HepG2 (cell line): ENCODE results near the gene NACC2. TPM values are rescaled to one million over a fixed set of nuclear protein-coding genes. Genes with fewer than 3 reads are reported as not detected.

Experiments used
- CBFB ChIP-seq: sonication (generic); formaldehyde crosslinking; IDR thresholded peaks from 2 replicates; pipeline ENCODE4 v1.4.0; 2020; ENCODE audit warnings: missing genetic modification reagents
- EHMT2 ChIP-seq: fragments of 200-600 bp; sonication (generic); IDR thresholded peaks from 2 replicates; pipeline ENCODE4 v1.7.0; 2017; ENCODE audit warnings: antibody characterized with exemption, low read depth, low read length, borderline replicate concordance
- HNRNPLL ChIP-seq: fragments of 200-400 bp; formaldehyde crosslinking; IDR thresholded peaks from 2 replicates; pipeline ENCODE4 v1.6.1; 2017; ENCODE audit warnings: mild to moderate bottlenecking, low read depth, low read length; ENCODE audit not compliant: poor library complexity, severe bottlenecking
- HOXA5 ChIP-seq: sonication (generic); formaldehyde crosslinking; IDR thresholded peaks from 2 replicates; pipeline ENCODE4 v1.4.0; 2020; ENCODE audit warnings: missing genetic modification reagents
- NFAT5 ChIP-seq: sonication (generic); formaldehyde crosslinking; IDR thresholded peaks from 2 replicates; pipeline ENCODE4 v1.4.0; 2020; ENCODE audit warnings: missing genetic modification reagents
- NFRKB ChIP-seq: fragments of 450-650 bp; IDR thresholded peaks from 2 replicates; pipeline ENCODE4 v1.6.1; 2017
- REPIN1 ChIP-seq: sonication (generic); formaldehyde crosslinking; IDR thresholded peaks from 2 replicates; pipeline ENCODE4 v1.8.0; 2022; ENCODE audit warnings: missing genetic modification reagents, low read depth, mild to moderate bottlenecking, borderline replicate concordance
- SMC3 ChIP-seq: IDR thresholded peaks from 2 replicates; pipeline ENCODE4 v1.6.1; 2011; ENCODE audit warnings: low read length, improper control_type of control experiment
- SUZ12 ChIP-seq: fragments of 150-350 bp; IDR thresholded peaks from 2 replicates; pipeline ENCODE4 v1.6.1; 2014; ENCODE audit warnings: low read depth, low read length
- ZBTB10 ChIP-seq: sonication (generic); formaldehyde crosslinking; IDR thresholded peaks from 2 replicates; pipeline ENCODE4 v1.4.0; 2020; ENCODE audit warnings: missing genetic modification reagents, borderline replicate concordance
- ZKSCAN5 ChIP-seq: sonication (generic); formaldehyde crosslinking; IDR thresholded peaks from 2 replicates; pipeline ENCODE4 v1.5.1; 2020; ENCODE audit warnings: mild to moderate bottlenecking, missing genetic modification reagents
- ZNF30 ChIP-seq: sonication (generic); formaldehyde crosslinking; IDR thresholded peaks from 2 replicates; pipeline ENCODE4 v1.5.0; 2020; ENCODE audit warnings: mild to moderate bottlenecking, missing genetic modification reagents
- ZNF333 ChIP-seq: sonication (generic); formaldehyde crosslinking; IDR thresholded peaks from 2 replicates; pipeline ENCODE4 v1.4.0; 2020; ENCODE audit warnings: mild to moderate bottlenecking, missing genetic modification reagents, borderline replicate concordance
- ZNF431 ChIP-seq: sonication (generic); formaldehyde crosslinking; IDR thresholded peaks from 2 replicates; pipeline ENCODE4 v1.9.0; 2022; ENCODE audit warnings: missing genetic modification reagents, low read depth, mild to moderate bottlenecking, borderline replicate concordance
- ZNF883 ChIP-seq: sonication (generic); formaldehyde crosslinking; IDR thresholded peaks from 2 replicates; pipeline ENCODE4 v1.5.1; 2020; ENCODE audit warnings: mild to moderate bottlenecking, missing genetic modification reagents; ENCODE audit errors: not compliant biosample characterization
- polyA plus RNA-seq, 8 experiments: library from polyadenylated mRNA; depleted of rRNA in 3 of 8; stranded (reverse) in 7 of 8; unstranded in 1 of 8; fragments of >200 nt; fragmentation: Illumina TruSeq in 4 of 8; extraction: Trizol in 4 of 8; gene quantifications; 2 replicates each; pipeline versions ENCODE4 v1.2.1 to v1.2.3, GENCODE V29; 2011 to 2016; ENCODE audit warnings: low read depth in 4 of 8, missing spikeins in 1 of 8, mixed read lengths in 1 of 8; ENCODE audit not compliant: insufficient read depth in 1 of 8
- total RNA-seq, 5 experiments: library from RNA; depleted of rRNA; stranded (reverse); fragments of >200 nt; fragmentation: Illumina TruSeq; extraction: Trizol; gene quantifications; 2 replicates each; pipeline ENCODE4 v1.2.3, GENCODE V29; 2016; ENCODE audit warnings: low read depth in 1 of 5
- TF ChIP-seq, protein P1 (sequence below): conservative IDR thresholded peaks from 2 replicates; pipeline ENCODE4 v1.6.1; 2018; ENCODE audit warnings: missing genetic modification reagents
- TF ChIP-seq, protein P2 (sequence below): sonication (generic); formaldehyde crosslinking; IDR thresholded peaks from 2 replicates; pipeline ENCODE4 v1.4.0; 2020; ENCODE audit warnings: missing genetic modification reagents, mild to moderate bottlenecking, borderline replicate concordance

NACC2 gene
- total and polyA plus RNA-seq, 2 of the 13 experiments (the other 11 are each of a cell fraction or from before 2014, with no cell fraction given) = 5.9 to 12.3 TPM

DNA sequence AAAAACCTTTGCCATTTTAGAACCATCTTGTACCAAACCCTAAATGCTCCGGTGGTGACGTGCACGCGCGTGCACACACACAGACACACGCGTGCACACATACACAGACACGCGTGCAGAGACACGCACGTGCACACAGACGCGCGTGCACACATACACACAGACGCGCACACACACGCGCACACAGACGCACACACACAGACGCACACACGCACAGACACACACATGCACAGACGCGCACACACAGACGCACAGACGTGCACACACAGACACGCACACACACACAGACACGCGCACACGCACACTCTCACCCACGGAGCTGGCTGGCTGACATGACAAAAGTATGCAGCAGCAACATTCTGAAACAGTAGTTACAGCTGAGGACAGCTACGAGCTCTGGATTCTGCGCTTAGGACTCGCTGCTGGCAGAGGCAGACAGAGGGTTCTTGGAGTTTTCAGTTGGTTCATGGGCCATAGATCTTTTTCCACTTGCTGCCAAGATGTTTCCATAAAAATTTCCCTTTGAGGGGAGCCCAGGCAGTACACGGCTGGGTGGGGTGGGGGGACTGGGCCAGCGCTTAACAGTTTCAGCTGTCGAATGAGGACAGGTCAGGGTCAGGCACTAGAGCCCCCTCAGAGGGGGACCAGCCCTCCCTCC is 87.7 kb downstream of the NACC2 start (continued):
- TF ChIP-seq, protein P1, sequence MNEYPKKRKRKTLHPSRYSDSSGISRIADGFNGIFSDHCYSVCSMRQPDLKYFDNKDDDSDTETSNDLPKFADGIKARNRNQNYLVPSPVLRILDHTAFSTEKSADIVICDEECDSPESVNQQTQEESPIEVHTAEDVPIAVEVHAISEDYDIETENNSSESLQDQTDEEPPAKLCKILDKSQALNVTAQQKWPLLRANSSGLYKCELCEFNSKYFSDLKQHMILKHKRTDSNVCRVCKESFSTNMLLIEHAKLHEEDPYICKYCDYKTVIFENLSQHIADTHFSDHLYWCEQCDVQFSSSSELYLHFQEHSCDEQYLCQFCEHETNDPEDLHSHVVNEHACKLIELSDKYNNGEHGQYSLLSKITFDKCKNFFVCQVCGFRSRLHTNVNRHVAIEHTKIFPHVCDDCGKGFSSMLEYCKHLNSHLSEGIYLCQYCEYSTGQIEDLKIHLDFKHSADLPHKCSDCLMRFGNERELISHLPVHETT (CRISPR knock-in tag) = no peak
- TF ChIP-seq NFAT5 (CRISPR knock-in tag) (no peak), ZNF333 (CRISPR knock-in tag) (no peak), ZNF883 (CRISPR knock-in tag) (no peak), ZNF30 (CRISPR knock-in tag) (no peak), HOXA5 (no peak), CBFB (CRISPR knock-in tag) (no peak), EHMT2 (no peak), ZBTB10 (no peak), REPIN1 (CRISPR knock-in tag) (no peak), HNRNPLL (peak; percentile 10), ZKSCAN5 (no peak), SUZ12 (no peak), ZNF431 (CRISPR knock-in tag) (no peak), SMC3 (no peak), NFRKB (no peak)
- TF ChIP-seq, protein P2, sequence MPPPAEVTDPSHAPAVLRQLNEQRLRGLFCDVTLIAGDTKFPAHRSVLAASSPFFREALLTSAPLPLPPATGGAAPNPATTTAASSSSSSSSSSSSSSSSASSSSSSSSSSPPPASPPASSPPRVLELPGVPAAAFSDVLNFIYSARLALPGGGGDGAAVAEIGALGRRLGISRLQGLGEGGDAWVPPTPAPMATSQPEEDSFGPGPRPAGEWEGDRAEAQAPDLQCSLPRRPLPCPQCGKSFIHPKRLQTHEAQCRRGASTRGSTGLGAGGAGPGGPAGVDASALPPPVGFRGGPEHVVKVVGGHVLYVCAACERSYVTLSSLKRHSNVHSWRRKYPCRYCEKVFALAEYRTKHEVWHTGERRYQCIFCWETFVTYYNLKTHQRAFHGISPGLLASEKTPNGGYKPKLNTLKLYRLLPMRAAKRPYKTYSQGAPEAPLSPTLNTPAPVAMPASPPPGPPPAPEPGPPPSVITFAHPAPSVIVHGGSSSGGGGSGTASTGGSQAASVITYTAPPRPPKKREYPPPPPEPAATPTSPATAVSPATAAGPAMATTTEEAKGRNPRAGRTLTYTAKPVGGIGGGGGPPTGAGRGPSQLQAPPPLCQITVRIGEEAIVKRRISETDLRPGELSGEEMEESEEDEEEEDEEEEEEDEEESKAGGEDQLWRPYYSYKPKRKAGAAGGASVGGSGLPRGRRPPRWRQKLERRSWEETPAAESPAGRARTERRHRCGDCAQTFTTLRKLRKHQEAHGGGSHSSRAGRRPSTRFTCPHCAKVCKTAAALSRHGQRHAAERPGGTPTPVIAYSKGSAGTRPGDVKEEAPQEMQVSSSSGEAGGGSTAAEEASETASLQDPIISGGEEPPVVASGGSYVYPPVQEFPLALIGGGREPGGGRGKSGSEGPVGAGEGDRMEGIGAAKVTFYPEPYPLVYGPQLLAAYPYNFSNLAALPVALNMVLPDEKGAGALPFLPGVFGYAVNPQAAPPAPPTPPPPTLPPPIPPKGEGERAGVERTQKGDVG = peak; percentile 75; the same call in 1 of the 2 replicates
